Fibroblast of villous mesenchyme (primary cell): ENCODE results near the gene ITLN1. TPM values are rescaled to one million over a fixed set of nuclear protein-coding genes. Genes with fewer than 3 reads are reported as not detected.

Experiments used
- DNase-seq: peaks from one replicate; pipeline ENCODE4 v3.0.0-alpha.2; 2010; ENCODE audit warnings: low read depth
- H3K4me3 ChIP-seq: 2 replicates; pipeline ENCODE4 v1.5.1; 2011; ENCODE audit warnings: low read depth, mild to moderate bottlenecking, low read length
- total RNA-seq: library from RNA; depleted of rRNA; stranded (reverse); fragments of >200 nt; gene quantifications from 2 replicates; pipeline ENCODE4 v1.2.3, GENCODE V29; 2012
- TF ChIP-seq, protein P1 (sequence below): IDR thresholded peaks from 2 replicates; pipeline ENCODE4 v1.5.1; 2012; ENCODE audit warnings: low read depth, mild to moderate bottlenecking, low read length; ENCODE audit not compliant: insufficient read depth

ITLN1 gene
- total RNA-seq, 1 donor: not detected

DNA sequence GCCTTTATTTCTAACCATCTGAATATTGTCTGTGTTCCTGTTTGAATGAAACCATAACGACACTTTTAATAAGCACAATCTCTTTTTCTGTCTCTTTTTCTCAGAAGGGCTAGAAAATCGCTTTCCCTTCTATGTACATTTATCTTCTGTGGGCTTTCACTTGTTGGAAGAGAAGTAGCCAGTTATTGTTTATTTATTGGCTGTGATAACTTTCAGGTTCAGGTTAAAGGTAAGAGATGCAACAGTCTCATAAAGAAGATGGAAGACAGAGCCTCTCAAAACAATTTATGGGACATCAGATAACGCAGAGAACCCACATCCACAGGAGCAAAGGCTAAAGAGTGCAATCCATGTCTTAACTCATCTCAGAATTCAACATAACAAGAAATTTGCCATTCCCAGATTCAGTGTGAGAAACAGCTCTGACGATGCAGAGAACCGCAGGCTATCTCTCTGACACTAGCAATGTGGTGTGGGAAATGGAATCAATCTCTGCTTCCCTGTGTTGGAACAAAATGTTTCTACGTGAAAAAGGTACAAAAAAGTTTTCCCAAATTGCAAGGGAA is 18.2 kb downstream of the ITLN1 start:
- DNase-seq: peak; percentile 83
- TF ChIP-seq, protein P1, sequence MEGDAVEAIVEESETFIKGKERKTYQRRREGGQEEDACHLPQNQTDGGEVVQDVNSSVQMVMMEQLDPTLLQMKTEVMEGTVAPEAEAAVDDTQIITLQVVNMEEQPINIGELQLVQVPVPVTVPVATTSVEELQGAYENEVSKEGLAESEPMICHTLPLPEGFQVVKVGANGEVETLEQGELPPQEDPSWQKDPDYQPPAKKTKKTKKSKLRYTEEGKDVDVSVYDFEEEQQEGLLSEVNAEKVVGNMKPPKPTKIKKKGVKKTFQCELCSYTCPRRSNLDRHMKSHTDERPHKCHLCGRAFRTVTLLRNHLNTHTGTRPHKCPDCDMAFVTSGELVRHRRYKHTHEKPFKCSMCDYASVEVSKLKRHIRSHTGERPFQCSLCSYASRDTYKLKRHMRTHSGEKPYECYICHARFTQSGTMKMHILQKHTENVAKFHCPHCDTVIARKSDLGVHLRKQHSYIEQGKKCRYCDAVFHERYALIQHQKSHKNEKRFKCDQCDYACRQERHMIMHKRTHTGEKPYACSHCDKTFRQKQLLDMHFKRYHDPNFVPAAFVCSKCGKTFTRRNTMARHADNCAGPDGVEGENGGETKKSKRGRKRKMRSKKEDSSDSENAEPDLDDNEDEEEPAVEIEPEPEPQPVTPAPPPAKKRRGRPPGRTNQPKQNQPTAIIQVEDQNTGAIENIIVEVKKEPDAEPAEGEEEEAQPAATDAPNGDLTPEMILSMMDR: no peak
- H3K4me3 ChIP-seq: no peak overlapping the region

DNA sequence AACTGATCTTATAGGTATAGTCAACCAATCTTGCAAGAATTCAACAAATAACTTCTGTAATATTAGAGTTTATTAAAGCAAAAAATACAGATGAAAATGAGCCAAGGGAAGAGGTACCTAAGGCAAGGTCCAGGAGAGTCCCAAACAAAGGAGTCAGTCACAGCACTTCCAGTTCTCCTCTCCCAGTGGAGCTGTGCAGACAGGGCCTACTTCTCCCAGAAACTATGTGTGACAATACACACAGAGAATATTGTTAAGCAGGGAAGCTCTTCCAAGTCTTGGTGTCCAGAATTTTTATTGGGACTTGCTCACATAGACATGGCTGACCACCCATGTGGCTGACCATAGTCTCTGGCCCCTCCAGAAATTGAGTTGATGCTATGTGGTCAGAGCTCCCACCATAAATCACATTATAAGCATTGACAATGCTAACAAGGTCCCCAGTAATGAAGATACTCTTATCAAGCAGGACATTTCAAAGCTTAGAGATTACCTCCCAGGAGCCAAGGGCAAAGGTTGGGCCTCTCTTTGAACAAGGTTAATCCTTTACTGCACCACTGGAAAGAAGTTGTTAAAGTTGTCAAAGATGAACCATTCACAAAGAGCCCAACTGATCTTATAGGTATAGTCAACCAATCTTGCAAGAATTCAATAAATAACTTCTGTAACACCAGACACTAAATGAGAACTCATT is 18.8 kb downstream of the ITLN1 start:
- no peak overlapping the region for H3K4me3 ChIP-seq
- TF ChIP-seq, protein P1: no peak
- peak; percentile 26 for DNase-seq

DNA sequence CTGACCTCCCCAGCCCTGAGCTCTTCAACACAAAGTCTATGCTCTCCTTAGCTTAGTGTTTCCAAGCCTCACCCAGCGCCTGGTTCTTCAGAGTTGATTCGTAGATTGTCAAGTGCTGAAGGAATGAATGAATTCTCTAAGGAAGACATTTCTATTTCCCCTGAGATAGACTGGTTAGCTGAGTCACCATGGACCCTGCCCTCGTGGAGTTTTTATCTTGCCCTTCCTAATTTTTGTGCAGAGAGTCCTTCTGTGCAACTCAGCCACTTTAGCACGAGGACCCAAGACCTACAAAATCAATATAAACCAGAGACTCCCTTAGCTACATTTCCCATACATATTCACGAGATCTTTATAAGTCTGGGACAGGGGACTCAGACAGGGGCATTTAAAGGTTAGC is 19.6 kb downstream of the ITLN1 start:
- DNase-seq: no peak
- TF ChIP-seq, protein P1: no peak
- H3K4me3 ChIP-seq: no peak overlapping the region

DNA sequence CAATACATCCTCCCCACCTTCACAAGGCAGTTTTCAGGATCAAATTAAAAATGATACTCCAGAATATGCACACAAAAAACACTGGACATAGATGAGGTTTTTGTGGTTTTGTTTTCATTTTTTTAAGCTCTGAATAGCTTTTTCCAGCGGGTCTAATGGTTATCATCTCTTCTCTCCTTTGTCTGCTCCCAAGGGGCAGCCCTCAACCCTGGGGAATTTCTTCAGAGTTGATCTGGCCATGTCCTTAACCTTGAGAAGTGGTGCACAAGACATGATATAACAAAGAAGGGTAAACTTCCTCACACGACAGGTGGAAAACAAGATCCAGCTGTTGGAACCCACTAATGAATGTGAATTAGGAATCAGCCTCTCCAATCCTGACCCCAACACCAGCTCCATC is 20.8 kb downstream of the ITLN1 start:
- no peak overlapping the region for H3K4me3 ChIP-seq
- TF ChIP-seq, protein P1: no peak
- no peak for DNase-seq

DNA sequence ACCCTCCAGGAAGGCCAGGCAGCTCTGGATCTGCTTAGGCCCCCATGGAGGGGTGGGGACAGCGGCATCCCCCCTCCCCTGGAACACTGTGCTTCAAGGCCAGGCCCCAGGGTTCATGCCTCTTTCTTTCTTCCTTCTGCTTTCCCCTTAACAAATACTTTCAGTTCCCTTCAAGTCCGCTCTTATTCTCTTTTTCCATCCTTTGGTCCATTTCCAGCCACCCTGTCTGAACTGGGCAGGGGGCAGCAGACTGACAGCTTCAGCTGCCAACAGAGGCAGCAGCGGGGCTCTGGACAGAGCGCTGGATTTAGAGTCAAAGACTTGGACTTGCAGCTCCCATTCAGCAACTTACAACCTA is 21.2 kb downstream of the ITLN1 start:
- H3K4me3 ChIP-seq: no peak overlapping the region
- TF ChIP-seq, protein P1: no peak
- no peak for DNase-seq

DNA sequence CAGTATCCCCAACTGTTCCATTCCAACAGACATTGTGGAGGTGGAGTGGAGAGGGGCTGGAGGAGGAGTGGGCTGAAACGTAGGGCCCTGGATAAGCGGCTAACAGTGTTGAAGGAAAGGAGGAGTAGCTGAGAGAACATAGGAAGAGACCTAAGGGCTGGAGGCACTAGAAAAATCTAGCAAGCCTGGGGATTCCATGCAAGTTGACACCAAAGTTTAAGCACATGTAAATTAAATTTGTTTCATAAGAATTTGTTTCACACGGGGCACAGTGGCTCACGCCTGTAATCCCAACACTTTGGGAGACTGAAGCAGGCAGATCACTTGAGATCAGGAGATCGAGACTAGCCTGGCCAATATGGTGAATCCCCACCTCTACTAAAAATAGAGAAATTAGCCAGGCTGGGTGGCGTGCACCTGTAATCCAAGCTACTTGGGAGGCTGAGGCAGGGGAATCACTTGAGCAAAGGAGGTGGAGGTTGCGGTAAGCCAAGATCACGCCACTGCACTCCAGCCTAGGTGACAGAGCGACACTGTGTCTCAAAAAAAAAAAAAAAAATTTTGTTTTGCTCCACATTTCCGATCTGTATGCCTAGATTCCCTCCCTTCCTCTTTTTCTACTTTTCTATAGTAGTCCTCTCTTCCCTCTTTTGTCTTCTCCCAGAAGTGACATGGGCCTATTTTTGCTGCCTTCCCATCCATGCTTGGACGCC is 21.8 kb downstream of the ITLN1 start:
- no peak for DNase-seq
- TF ChIP-seq, protein P1: no peak
- no peak overlapping the region for H3K4me3 ChIP-seq
